Endometrium (tissue), 2 donors: ENCODE data around the gene PRDX2.

ENCODE experiments used
- FAIRE-seq: peaks from 2 replicates; lab custom pipeline; 2012; peaks lifted over from hg19 to GRCh38; lab: Jason Lieb, UNC
- donor health status: control.
- donor health status: control.

The PRDX2 gene

GRCh38 chr19:12752056-12752781 is 49.4 kb downstream of the PRDX2 start:
- FAIRE-seq = no peak

- FAIRE-seq = no peak
Measured at GRCh38 chr19:12751635-12752034, 50.0 kb downstream of the PRDX2 start, which contains the start of gene BEST2. Gene BEST2 (plus strand): TSS chr19:12751791. CDS start chr19:12752593, 802 bp downstream.

GRCh38 chr19:12750851-12751250 is 50.7 kb downstream of the PRDX2 start:
- FAIRE-seq = no peak

- FAIRE-seq = no peak
Measured at GRCh38 chr19:12749938-12750521, 51.6 kb downstream of the PRDX2 start.

- no peak for FAIRE-seq
Measured at GRCh38 chr19:12748489-12748888, 53.1 kb downstream of the PRDX2 start.
